Neural cell (in vitro differentiated cells): ENCODE data around the gene MBTPS2. TPM values are rescaled to one million over a fixed set of nuclear protein-coding genes. Genes with fewer than 3 reads are reported as not detected.

ENCODE experiments used
- H2AFZ ChIP-seq: fragments of 200-600, 300-800 bp; sonication (generic), shearing (Covaris generic); 2 replicates; pipeline ENCODE4 v1.6.0; 2014; ENCODE audit warnings: low read depth, mild to moderate bottlenecking, antibody characterized with exemption, low read length, moderate library complexity
- H3F3A ChIP-seq: fragments of 200-600 bp; shearing (Covaris generic); 2 replicates; pipeline ENCODE4 v1.6.1; 2016; ENCODE audit warnings: mild to moderate bottlenecking, moderate library complexity, mixed read lengths, antibody characterized with exemption, low read length; ENCODE audit not compliant: insufficient read depth, poor library complexity, severe bottlenecking
- H3K27ac ChIP-seq: fragments of 200-600, 300-800 bp; sonication (generic), shearing (Covaris generic); 2 replicates; pipeline ENCODE4 v1.5.1; 2014; ENCODE audit warnings: mild to moderate bottlenecking, low read length, moderate library complexity
- H3K27me3 ChIP-seq: fragments of 300-800, 200-600 bp; sonication (generic), shearing (Covaris generic); 2 replicates; pipeline ENCODE4 v1.6.0; 2014; ENCODE audit warnings: mild to moderate bottlenecking, low read depth, low read length, moderate library complexity; ENCODE audit not compliant: insufficient read depth
- H3K36me3 ChIP-seq: fragments of 300-800, 200-600 bp; sonication (generic), shearing (Covaris generic); 2 replicates; pipeline ENCODE4 v1.5.1; 2014; ENCODE audit warnings: mild to moderate bottlenecking, antibody characterized with exemption, low read length, moderate library complexity; ENCODE audit not compliant: insufficient read depth
- H3K4me2 ChIP-seq: fragments of 300-800, 200-600 bp; sonication (generic), shearing (Covaris generic); 2 replicates; pipeline ENCODE4 v1.6.0; 2014; ENCODE audit warnings: mild to moderate bottlenecking, low read length
- H3K4me3 ChIP-seq: fragments of 300-800, 200-600 bp; sonication (generic), shearing (Covaris generic); 2 replicates; pipeline ENCODE4 v1.5.1; 2014; ENCODE audit warnings: mild to moderate bottlenecking, low read length, moderate library complexity
- H3K79me2 ChIP-seq: fragments of 200-600 bp; shearing (Covaris generic); replicated peaks from 2 replicates; pipeline ENCODE4 v1.6.0; 2014; ENCODE audit warnings: mild to moderate bottlenecking, low read length, moderate library complexity; ENCODE audit not compliant: insufficient read depth
- H3K9ac ChIP-seq: fragments of 300-800, 200-600 bp; sonication (generic), shearing (Covaris generic); 2 replicates; pipeline ENCODE4 v1.6.1; 2016; ENCODE audit warnings: mild to moderate bottlenecking, low read length, mixed read lengths
- H3K9me2 ChIP-seq: fragments of 200-600 bp; shearing (Covaris generic); 2 replicates; pipeline ENCODE4 v1.6.1; 2016; ENCODE audit warnings: mild to moderate bottlenecking, low read length, mixed read lengths; ENCODE audit not compliant: insufficient read depth
- H3K9me3 ChIP-seq: fragments of 200-600, 300-800 bp; sonication (generic), shearing (Covaris generic); 2 replicates; pipeline ENCODE4 v1.6.1; 2016; ENCODE audit warnings: mild to moderate bottlenecking, mixed run types, low read length, moderate library complexity, mixed read lengths
- H4K20me1 ChIP-seq: fragments of 200-600 bp; shearing (Covaris generic); 2 replicates; pipeline ENCODE4 v1.6.1; 2016; ENCODE audit warnings: mild to moderate bottlenecking, mixed run types; ENCODE audit not compliant: insufficient read depth
- CTCF ChIP-seq: fragments of 450-650 bp; IDR thresholded peaks from 2 replicates; pipeline ENCODE4 v1.5.1; 2014; ENCODE audit warnings: antibody characterized with exemption, mild to moderate bottlenecking, moderate library complexity; ENCODE audit not compliant: poor library complexity, severe bottlenecking
- EP300 ChIP-seq: fragments of 450-650 bp; conservative IDR thresholded peaks from 2 replicates; pipeline ENCODE4 v1.6.1; 2014; ENCODE audit warnings: antibody characterized with exemption, mild to moderate bottlenecking, moderate library complexity; ENCODE audit not compliant: poor library complexity, severe bottlenecking
- EZH2 ChIP-seq: fragments of 200-600, 300-800 bp; shearing (Covaris generic), sonication (generic); IDR thresholded peaks from 2 replicates; pipeline ENCODE4 v1.6.1; 2014; ENCODE audit warnings: antibody characterized with exemption, low read length, borderline replicate concordance, mild to moderate bottlenecking; ENCODE audit not compliant: insufficient read depth, poor library complexity, severe bottlenecking
- MXI1 ChIP-seq: fragments of 450-650 bp; conservative IDR thresholded peaks from 2 replicates; pipeline ENCODE4 v1.6.1; 2014; ENCODE audit warnings: antibody characterized with exemption, mild to moderate bottlenecking; ENCODE audit not compliant: poor library complexity, severe bottlenecking
- POLR2AphosphoS5 ChIP-seq: IDR thresholded peaks from 2 replicates; pipeline ENCODE4 v1.6.1; 2012
- RAD21 ChIP-seq: fragments of 450-650 bp; conservative IDR thresholded peaks from 2 replicates; pipeline ENCODE4 v1.6.1; 2014; ENCODE audit warnings: antibody characterized with exemption, mild to moderate bottlenecking, moderate library complexity
- REST ChIP-seq: IDR thresholded peaks from 2 replicates; pipeline ENCODE4 v1.6.1; 2012; ENCODE audit warnings: borderline replicate concordance
- SMC3 ChIP-seq: fragments of 450-650 bp; conservative IDR thresholded peaks from 2 replicates; pipeline ENCODE4 v1.6.1; 2014; ENCODE audit warnings: antibody characterized with exemption, mild to moderate bottlenecking, moderate library complexity; ENCODE audit not compliant: poor library complexity
- TAF1 ChIP-seq: IDR thresholded peaks from 2 replicates; pipeline ENCODE4 v1.6.1; 2012; ENCODE audit warnings: low read depth
- polyA plus RNA-seq: library from polyadenylated mRNA; depleted of rRNA; stranded (reverse); fragments of >200 nt; gene quantifications from 2 replicates; pipeline ENCODE4 v1.2.3, GENCODE V29; 2014

Gene MBTPS2
- polyA plus RNA-seq, 1 donor from 2014 or later = 11.1 TPM

- H3K9me2 ChIP-seq = no peaks in the 10 kb centered on the region
- H4K20me1 ChIP-seq = no peaks in the 10 kb centered on the region
- TF ChIP-seq CTCF = no peak
- no peak for TF ChIP-seq POLR2AphosphoS5
- no peak for TF ChIP-seq SMC3
- no peak for TF ChIP-seq MXI1
- TF ChIP-seq TAF1 = no peak
- TF ChIP-seq EP300 = no peak
- TF ChIP-seq REST = no peak
- no peak for TF ChIP-seq RAD21
- no peak for TF ChIP-seq EZH2
- H3K36me3 ChIP-seq = no peaks in the 10 kb centered on the region
- H3K9me3 ChIP-seq = no peaks in the 10 kb centered on the region
- no peak overlapping the region for H3K9ac ChIP-seq
- H3K4me3 ChIP-seq = no peak overlapping the region
- H2AFZ ChIP-seq = no peak overlapping the region
- H3K79me2 ChIP-seq = no peaks in the 10 kb centered on the region
- no peaks in the 10 kb centered on the region for H3K27me3 ChIP-seq
- H3K4me2 ChIP-seq = no peak overlapping the region
- no peaks in the 10 kb centered on the region for H3F3A ChIP-seq
- no peak overlapping the region for H3K27ac ChIP-seq
Observed at GRCh38 chrX:21905953-21906352, 66.5 kb downstream of the MBTPS2 start.

GRCh38 chrX:21907260-21907659 lies 67.8 kb downstream of the MBTPS2 start:
- H3K27ac ChIP-seq = no peak overlapping the region
- no peak overlapping the region for H2AFZ ChIP-seq
- no peaks in the 10 kb centered on the region for H4K20me1 ChIP-seq
- H3K9me2 ChIP-seq = no peaks in the 10 kb centered on the region
- TF ChIP-seq REST (no peak), EZH2 (no peak), EP300 (no peak), SMC3 (no peak), CTCF (no peak), MXI1 (no peak), TAF1 (no peak), POLR2AphosphoS5 (no peak), RAD21 (no peak)
- H3K79me2 ChIP-seq = no peaks in the 10 kb centered on the region
- H3K9ac ChIP-seq = no peak overlapping the region
- H3K9me3 ChIP-seq = no peaks in the 10 kb centered on the region
- no peak overlapping the region for H3K4me3 ChIP-seq
- no peak overlapping the region for H3K4me2 ChIP-seq
- no peaks in the 10 kb centered on the region for H3K36me3 ChIP-seq
- H3F3A ChIP-seq = no peaks in the 10 kb centered on the region
- H3K27me3 ChIP-seq = no peaks in the 10 kb centered on the region
